ENCODE results near the gene KIRREL3.

KIRREL3 gene

DNA sequence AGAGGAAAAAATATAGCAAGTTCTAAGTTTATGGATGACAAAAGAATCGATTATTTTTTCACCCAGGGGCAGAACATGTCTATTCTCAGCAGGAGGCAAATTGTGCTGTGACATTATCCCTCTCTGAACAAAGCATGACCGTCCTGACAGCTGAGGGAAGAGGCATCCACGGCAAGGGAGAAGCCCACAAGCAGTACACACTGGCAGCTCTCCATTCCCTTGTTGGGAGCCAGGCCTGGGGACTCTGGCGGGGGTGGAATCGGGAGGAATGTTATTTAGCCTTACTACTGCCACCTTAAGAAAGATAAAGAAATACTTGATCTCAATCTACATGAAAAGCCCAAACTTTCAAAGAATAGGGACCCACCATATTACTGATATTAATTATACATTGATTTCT is 3.4 kb downstream of the KIRREL3 start:
- no peak for DNase-seq (ENCODE audit: low read depth)

GRCh38 chr11:126996036-126996804 is 4.3 kb downstream of the KIRREL3 start:
- no peak for DNase-seq (ENCODE audit: low read depth)

DNA sequence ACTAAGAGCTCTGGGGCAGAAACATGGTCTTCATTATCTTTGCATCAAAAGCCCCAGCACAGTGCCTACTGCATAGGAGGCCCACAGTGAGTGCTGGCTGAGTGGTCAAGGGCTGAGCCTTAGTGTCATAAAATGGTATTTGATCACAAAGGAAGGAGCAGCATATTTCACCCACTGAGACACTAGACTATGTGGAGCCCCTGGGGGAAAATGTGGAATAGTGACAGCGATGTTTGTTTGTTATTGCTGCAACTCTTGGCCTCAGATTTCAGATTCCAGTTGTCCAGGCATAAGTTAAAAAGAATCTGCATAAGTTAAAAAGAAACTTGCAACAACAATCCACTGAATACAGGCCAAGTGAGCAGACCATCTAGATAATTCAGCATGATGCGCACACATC is 7.0 kb downstream of the KIRREL3 start:
- no peak for DNase-seq (ENCODE audit: low read depth)

- DNase-seq (ENCODE audit: low read depth): peak; percentile 48
Observed at GRCh38 chr11:126992804-126993111, 7.8 kb downstream of the KIRREL3 start.

GRCh38 chr11:126992065-126992803 is 8.3 kb downstream of the KIRREL3 start:
- peak; percentile 63 for DNase-seq (ENCODE audit: low read depth)

DNA sequence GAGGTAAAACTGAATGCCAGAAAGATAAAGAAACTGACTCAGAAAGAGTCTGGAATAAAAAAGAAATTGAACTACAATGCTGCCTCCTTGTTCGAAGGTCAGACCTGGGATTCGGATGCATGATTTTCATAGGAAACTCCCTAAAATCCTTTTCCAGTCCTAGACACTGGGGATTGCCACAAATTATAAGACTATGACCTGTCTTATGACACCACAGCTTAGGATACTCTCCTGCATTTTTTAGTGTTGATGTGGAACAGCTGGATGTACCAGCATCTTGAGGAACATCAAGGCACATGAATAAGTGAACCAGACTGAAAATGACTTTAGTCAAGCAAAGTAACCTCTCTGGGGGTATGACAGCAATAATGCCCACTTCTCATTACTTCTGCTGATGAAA is 9.0 kb downstream of the KIRREL3 start:
- peak; percentile 6 for DNase-seq (ENCODE audit: low read depth)

DNA sequence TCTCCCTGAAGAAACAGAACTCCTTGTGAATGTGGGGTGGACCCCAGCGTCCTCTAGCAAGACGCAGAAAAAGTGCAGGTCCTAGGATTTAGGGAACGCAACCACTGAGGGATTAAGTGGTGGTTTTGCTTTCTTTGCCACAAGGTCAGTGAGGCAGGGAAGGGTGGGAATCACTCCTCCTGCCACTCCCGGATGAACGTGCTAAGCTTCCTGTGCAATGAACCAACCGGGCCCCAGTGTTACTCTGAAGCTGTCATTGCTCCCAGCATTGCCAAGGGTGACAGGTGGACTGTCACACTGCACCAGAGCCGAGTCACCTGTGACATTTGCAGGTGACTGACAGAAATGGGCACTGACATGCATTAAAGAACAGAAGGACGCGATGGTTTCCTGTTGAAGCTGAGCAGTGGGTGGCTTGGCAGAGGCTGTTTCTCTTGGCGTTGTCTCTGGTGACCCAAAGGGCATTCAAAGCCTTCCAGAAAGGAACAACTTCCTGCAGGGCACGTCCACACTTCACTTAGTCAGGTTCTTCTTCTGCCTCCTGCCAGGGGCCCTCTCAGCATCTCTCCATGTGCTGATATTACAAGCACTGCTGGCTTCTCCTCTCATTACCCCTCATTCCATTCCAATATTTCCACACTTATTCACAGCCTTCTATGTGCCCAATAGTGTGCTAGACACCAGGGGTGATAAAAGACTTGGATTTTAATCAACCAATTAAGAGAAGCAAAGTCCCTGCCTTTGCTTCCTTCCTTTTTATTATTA is 9.7 kb downstream of the KIRREL3 start:
- peak; percentile 12 for DNase-seq (ENCODE audit: low read depth)

- DNase-seq (ENCODE audit: low read depth): peak; percentile 22
Observed at GRCh38 chr11:126989942-126990715, 10.4 kb downstream of the KIRREL3 start.

GRCh38 chr11:126988655-126989054 is 11.9 kb downstream of the KIRREL3 start:
- no peak for DNase-seq (ENCODE audit: low read depth)

DNA sequence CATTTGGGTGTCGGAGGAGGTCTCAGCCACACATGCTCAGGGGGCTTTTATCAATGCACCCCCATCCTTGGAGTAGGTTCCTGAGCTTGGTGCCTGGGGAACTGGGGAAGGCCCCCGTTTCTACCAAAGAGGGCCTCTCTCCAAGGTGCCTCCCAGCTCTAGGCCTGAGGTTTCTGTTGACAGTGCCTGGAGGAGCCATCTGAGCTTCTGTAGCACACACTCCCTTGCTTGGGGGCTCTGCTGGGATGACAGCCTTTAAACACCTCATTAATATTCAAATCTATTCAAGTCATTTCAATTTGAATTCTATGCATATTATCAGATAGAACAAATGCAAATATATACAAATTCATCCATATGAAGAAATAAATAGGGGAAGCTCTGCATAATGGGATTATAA is 18.9 kb downstream of the KIRREL3 start:
- DNase-seq (ENCODE audit: low read depth): no peak

DNA sequence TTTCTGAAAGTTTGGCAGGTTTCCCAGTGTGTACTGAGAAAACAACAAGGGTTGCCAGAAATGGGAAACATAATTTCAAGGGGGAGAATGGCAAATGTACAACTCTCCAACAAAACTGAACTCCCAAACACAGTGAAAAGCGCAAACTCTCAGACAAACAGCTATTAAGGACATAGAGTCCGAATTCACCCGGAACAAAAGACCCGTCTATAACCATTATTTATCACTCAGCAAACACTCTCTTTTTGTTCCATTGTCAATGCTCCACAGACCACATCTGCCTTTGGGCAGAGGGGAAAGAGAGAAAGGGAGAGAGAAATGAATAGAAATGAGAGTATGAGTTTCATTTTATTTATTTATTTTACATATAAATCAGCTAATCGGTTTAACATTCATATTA is 21.7 kb downstream of the KIRREL3 start:
- no peak for DNase-seq (ENCODE audit: low read depth)

DNA sequence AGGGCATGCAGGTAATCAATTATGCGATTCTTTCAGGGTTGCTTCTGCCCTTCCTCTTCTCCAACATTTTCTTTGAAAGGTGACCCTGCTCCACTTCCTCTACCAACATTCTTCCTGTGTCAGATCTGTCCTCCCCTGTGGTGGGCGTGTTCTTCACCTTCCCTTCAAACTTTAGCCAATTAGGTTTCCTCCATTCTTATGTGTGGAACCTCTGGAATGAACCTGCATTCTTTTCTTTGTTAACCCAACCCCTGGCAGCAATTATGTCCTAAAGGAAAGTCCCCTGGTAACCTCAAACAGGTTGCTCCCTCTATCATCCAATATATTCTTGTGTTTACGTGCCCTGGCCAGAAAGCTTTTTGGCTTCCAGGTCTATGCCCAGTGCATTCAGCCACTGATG is 22.4 kb downstream of the KIRREL3 start:
- no peak for DNase-seq (ENCODE audit: low read depth)

DNA sequence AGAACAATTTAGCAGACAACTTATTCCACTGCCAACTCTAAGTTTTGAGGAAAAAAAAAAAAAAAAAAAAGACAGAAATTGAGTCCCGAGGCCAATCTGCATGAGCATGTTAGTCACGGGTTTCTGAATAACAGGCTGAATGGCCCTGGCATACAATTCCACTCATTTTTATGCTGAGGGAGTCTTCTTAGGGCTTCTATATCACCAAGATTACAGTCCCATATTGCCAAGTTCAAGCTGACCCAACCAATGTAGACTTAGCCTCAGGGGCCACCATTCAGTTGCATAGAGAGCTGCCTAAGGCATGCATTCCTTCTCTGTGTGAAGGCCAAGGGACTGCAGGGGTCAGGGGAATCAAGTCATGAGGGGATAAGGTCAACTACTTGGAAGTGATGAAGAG is 27.5 kb downstream of the KIRREL3 start:
- no peak for DNase-seq (ENCODE audit: low read depth)

DNA sequence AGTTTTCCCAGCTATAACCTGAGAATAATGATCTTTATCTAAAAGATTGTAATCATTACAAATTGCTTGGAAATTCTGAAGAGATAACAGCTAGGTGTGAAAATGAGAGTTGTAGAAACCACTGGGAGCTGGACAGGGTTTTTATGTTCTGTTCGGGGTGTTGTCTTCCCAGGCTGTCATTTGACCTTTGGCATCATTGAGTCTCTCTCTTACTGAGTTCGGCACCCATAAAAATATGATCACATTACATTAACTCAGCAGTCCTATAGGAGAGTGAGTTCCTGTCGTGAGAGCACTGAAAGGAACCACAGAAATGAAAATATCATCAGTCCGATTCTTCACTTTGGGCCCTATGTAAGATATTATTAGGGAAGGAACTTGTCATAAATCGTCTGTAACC is 29.3 kb downstream of the KIRREL3 start:
- no peak for DNase-seq (ENCODE audit: low read depth)

DNA sequence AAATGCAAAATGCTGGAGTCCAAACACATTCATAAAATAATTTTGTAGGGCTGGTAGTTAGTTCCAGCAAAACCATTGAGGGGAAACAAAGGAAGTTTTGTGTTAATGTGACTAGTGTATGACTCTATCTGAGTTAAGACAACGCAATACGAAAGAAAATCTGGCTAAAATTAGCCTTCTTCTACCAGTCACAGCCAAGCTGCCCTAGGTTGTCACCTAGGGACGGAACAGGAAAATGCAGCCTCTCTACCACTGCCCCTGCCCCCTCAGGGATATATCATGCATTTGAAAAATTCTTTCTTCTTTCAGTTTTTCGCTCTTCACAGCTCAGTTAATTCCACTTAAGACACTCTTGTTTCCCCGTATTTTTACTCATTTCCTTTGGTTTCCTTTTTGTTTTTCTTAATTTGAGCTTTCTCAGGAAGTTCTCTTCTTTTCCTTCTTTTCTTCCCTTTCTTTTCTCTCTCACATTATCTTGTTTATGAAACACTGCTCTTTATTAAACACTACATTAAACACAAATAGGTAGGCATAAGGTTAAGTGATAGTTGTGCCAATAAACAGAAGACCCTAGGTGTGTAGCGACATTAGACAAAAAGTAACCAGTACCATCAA is 30.6 kb downstream of the KIRREL3 start:
- peak; percentile 2 for DNase-seq (ENCODE audit: low read depth)

DNA sequence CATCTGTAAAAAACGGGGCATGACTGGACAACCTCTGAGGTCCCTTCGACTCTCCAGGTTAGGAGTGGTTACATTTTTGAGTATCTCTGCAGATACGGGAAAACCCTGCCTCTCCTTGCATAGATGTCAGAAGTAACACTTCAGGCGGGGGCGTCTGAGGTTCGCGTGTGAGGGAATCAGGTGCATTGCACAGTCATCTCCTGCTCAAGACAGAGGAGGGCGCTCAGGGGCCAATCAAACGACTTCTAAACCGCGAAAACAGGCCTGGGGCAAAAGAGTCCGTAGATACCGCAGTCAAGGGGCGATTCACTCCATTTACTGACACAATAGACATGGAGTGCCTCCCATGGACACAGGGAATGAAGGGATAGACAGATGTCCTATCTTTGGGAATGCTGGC is 31.7 kb downstream of the KIRREL3 start:
- no peak for DNase-seq (ENCODE audit: low read depth)

GRCh38 chr11:126965331-126965730 is 35.2 kb downstream of the KIRREL3 start:
- no peak for DNase-seq (ENCODE audit: low read depth)

- DNase-seq (ENCODE audit: low read depth): no peak
Observed at GRCh38 chr11:126963603-126964363, 36.8 kb downstream of the KIRREL3 start.

GRCh38 chr11:126963115-126963514 is 37.5 kb downstream of the KIRREL3 start:
- DNase-seq (ENCODE audit: low read depth): no peak

GRCh38 chr11:126959700-126960099 is 40.9 kb downstream of the KIRREL3 start:
- DNase-seq (ENCODE audit: low read depth): no peak

DNA sequence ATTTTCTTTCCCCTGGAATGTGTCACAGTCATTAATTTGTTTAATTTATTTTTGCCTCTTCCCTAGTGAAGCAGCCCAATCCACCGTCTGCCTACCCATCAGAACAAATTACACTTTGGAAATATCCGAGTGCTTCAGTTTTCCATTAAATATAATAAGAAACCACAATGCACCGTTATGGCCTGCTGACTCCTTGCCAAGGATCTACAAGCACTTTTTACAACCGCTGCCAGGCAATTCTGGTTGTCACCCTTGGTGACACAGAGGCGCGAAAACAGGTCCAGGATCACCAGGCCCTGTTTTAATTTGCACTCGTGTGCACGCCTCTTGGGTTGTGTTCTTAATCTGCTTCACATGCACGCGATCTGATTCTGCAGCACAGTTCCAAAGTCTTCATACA is 43.9 kb downstream of the KIRREL3 start:
- DNase-seq (ENCODE audit: low read depth): no peak

Data from amniotic epithelial cell (primary cell).